HS-5 (cell line): Measurements from ENCODE around the gene CPA4.
"Not testable (repeated sequence)": the region's sequence is repeated elsewhere in the genome, so short reads cannot be mapped to it uniquely, and the experiment has no call there.

Source experiments
- DNase-seq: peaks from one replicate; pipeline ENCODE4 v3.0.0-alpha.2; 2012; ENCODE audit warnings: low read depth

The CPA4 gene

GRCh38 chr7:130303127-130303526 lies 10.2 kb downstream of the CPA4 start:
- no peak for DNase-seq

GRCh38 chr7:130303551-130303950 lies 10.6 kb downstream of the CPA4 start:
- no peak for DNase-seq

DNA sequence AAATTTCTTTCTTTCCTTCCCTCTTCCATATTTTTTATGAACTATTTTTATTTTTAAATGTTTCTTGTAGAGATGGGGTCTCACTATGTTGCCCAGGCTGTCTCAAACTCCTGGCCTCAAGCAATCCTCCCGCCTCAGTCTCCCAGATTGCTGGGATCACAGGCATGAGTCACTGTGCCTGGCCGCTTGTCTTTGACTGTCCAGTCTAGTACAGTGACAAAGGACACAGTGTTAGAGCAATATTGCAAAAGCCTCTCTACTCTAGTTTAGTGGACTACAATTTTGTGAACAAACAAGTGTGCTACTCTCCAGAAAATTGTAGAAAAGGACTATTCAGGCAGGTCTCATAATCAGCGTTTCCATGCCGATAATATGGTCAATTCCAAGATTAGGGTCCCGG lies 11.0 kb downstream of the CPA4 start:
- no peak for DNase-seq

- no peak for DNase-seq
Measured at GRCh38 chr7:130304878-130305277, 11.9 kb downstream of the CPA4 start.

DNA sequence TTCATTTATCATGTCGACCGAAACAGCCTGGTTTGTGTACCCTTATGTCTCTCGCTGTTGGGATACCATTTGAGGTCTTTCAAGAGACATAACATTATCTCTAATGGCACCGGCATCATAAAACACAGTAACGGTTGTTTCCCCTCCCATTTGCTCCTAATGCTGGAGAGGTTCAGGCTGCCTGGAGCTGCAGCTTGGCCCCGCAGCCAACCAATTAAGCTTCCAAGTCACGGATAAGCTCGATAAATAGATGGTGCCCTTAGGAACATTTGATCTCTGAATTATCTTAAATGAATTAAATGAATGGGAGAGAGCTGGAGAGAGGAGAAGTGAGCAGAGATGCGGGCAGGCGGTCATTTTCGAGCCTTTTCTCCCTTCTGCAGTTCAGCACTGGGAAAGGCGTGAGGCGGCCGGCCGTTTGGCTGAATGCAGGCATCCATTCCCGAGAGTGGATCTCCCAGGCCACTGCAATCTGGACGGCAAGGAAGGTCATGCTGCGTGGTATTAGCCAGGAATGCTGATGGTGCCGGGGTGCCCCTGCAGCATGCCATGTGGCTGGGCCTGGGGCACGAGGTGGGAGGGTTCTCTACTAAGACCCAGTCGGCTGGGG lies 12.6 kb downstream of the CPA4 start:
- no peak for DNase-seq

DNA sequence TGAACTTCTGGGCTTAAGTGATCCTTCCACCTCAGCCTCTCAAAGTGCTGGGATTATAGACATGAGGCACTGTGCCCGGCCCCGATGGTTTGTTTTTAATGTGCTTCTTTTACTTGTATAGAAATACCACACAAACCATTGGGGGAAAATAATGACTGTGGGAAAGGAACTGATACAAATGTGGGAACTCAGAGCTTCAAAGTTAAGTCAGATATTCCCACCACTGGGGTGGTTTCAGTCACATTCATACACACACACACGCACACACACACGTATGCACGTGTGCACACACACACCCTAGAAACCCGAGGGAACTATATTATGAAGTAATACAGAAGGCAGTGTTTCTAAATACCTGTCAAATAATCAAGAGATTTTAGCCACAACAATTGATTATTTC lies 17.0 kb downstream of the CPA4 start:
- no peak for DNase-seq

- DNase-seq = no peak
Measured at GRCh38 chr7:130314305-130314704, 21.3 kb downstream of the CPA4 start.

DNA sequence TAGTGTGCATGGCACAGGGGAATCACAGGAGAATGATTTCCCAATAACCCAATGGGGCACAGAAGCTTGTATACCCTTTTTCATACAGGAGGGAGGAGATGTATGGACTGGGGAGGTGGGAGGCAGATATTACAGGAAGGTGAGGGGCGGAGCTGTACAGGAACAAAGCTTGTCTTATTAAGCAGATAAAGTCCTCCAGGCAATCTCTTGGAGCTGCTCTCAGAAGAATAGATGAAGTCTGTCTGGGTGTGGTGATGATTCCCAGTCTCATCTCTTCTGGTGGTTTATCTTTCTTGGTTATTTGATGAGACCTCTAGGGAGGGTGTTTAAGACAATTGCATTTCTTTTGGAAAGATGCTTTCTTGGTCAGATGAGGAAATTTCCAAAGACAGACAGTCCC lies 26.6 kb downstream of the CPA4 start:
- no peak for DNase-seq

GRCh38 chr7:130321542-130322229 lies 28.7 kb downstream of the CPA4 start:
- DNase-seq = not testable (repeated sequence)

GRCh38 chr7:130322615-130323014 lies 29.7 kb downstream of the CPA4 start:
- no peak for DNase-seq

DNA sequence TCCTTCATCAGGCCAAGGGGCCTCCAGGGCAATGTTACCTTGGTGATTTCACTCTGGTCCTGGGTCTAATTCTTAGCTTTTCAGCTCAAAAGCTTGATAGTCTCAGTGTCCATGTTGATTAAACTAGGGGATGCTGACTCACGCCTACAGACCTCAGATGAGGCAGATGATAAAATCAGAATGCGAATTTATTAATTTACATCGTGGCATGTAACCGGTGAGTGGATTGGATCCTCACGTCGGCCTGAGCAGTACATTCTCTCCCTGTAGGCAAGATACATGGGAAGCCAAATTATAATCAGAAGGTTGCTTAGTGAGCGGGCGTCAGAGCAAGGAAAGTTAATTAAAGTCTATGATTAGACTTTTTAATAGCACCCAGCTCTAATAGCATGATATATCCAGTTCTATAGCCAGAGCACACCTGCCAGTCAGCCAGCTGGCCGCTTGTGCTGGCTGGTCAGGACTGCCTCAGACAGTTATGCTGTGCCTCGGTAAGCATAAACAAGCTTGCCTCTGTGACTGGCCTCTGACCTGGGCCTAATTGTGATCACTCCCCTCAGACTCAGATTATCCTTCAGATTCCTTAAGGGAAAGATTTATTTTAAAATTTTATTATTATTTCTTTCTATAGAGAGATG lies 31.5 kb downstream of the CPA4 start:
- no peak for DNase-seq

GRCh38 chr7:130329681-130330080 lies 36.7 kb downstream of the CPA4 start:
- DNase-seq = no peak

- no peak for DNase-seq
Measured at GRCh38 chr7:130332259-130333053, 39.5 kb downstream of the CPA4 start.

GRCh38 chr7:130333832-130334231 lies 40.9 kb downstream of the CPA4 start:
- no peak for DNase-seq

- no peak for DNase-seq
Measured at GRCh38 chr7:130334274-130334673, 41.3 kb downstream of the CPA4 start.

GRCh38 chr7:130337410-130337971 lies 44.5 kb downstream of the CPA4 start:
- no peak for DNase-seq

DNA sequence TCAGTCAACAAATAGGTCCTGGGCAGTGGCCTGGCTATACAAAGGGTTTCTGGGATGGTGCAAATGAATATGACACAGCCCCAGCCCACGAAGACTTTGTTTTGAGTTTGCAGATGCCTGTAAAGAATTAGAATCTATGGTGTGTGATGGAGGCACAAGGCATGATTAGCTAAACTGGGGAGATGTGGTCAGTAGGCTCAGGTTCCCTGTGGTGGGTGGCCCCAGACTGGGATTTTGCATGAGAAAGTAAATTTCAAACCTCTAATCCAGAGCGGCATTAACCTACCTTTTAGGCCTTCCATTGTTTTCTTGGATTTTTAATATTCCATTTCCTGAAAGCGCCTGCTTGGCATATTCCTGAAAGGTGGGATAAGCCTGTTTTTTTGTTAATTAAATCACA lies 45.3 kb downstream of the CPA4 start:
- DNase-seq = no peak

- DNase-seq = no peak
Measured at GRCh38 chr7:130341882-130342281, 48.9 kb downstream of the CPA4 start.

DNA sequence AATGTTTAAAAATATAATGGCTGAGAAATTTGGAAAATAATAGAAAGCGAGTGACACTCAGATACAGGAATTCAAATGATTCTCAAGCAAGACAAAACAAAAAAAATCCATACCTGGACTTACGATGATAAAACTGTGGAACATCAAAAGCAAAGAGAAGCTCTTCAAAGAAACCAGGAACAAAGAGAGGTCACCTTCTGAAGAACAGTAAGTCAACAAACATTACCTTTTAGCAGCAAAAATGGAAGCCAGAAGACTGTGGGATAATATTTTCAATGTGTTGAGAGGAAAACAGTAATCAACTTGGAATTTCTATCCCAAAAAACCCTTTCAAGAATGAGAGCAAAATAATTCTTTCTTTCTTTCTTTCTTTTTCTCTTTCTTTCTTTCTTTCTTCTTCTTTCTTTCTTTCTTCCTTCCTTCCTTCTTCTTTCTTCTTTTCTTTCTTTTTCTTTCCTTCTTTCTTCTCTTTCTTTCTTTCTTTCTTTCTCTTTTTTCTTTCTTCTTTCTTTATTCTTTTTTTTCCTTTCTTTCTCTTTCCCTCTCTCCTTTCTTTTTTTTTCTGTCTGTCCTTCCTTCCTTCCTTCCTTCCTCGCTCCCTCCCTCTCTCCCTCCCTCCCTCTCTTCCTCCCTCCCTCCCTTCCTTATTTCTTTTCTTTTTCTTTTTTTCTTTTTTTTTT lies 49.9 kb downstream of the CPA4 start:
- DNase-seq = no peak

- DNase-seq = no peak
Measured at GRCh38 chr7:130344271-130344866, 51.4 kb downstream of the CPA4 start, which contains the start of gene CPA5. TSS of gene CPA5 (plus strand) at chr7:130344816. CDS start at chr7:130346486, 1,670 bp downstream.

- DNase-seq = no peak
Measured at GRCh38 chr7:130345136-130345535, 52.2 kb downstream of the CPA4 start.
